Fibroblast of villous mesenchyme (primary cell): ENCODE data around the gene TMEM132D. TPM values are rescaled to one million over a fixed set of nuclear protein-coding genes. Genes with fewer than 3 reads are reported as not detected.

Source experiments
- DNase-seq: peaks from one replicate; pipeline ENCODE4 v3.0.0-alpha.2; 2010; ENCODE audit warnings: low read depth
- H3K4me3 ChIP-seq: 2 replicates; pipeline ENCODE4 v1.5.1; 2011; ENCODE audit warnings: low read depth, mild to moderate bottlenecking, low read length
- CTCF ChIP-seq: IDR thresholded peaks from 2 replicates; pipeline ENCODE4 v1.5.1; 2012; ENCODE audit warnings: low read depth, mild to moderate bottlenecking, low read length; ENCODE audit not compliant: insufficient read depth
- total RNA-seq: library from RNA; depleted of rRNA; stranded (reverse); fragments of >200 nt; gene quantifications from 2 replicates; pipeline ENCODE4 v1.2.3, GENCODE V29; 2012

Gene TMEM132D
- total RNA-seq, 1 donor: not detected

- no peak for DNase-seq
- no peak for TF ChIP-seq CTCF
Measured at GRCh38 chr12:129826273-129826672, 77.6 kb downstream of the TMEM132D start.

DNA sequence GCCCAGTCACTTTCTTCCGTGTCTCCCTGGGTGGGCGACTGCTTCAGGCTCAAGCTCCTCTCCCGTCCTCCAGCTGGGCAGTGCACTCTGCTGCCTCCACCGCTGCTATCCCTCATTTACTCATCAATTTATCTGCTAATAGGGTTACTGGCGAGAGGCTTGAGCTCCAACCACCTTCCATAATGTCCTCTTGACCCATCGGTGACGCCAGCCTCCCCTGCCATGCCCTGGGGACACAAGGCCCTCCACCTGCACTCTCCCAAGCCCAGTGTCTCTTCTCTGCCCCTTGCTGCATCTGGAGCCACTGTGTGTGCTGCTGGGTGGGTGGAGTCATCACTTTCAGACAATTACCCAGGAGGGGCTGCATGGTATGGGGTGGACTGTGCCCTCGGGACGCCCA is 78.5 kb downstream of the TMEM132D start:
- no peak overlapping the region for H3K4me3 ChIP-seq
- no peak for DNase-seq
- TF ChIP-seq CTCF: no peak

More at GRCh38 chr12:129826273-129826672, 77.6 kb downstream of the TMEM132D start:
- no peak overlapping the region for H3K4me3 ChIP-seq

- TF ChIP-seq CTCF: no peak
- no peak for DNase-seq
- no peak overlapping the region for H3K4me3 ChIP-seq
Measured at GRCh38 chr12:129821964-129822363, 81.9 kb downstream of the TMEM132D start.

DNA sequence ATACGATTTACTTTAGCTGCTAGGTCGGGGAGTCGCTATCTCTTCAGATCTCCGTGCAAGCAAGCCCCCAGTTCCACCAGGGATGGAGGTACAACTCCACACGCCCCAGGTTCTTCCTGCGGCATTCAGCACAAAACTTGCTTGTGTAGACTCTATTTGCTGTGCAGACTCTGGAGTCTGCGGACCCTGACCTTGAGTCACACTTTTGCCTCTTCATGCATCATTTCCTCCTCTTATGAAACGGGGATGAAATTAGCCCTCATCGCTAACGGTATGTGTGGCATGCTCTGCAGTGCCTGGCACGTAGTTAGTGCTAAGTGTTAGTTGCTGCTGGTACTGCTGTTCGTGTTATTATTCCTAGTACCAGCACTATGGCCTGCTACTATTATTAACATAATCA is 84.4 kb downstream of the TMEM132D start:
- H3K4me3 ChIP-seq: no peak overlapping the region
- TF ChIP-seq CTCF: no peak
- DNase-seq: no peak

DNA sequence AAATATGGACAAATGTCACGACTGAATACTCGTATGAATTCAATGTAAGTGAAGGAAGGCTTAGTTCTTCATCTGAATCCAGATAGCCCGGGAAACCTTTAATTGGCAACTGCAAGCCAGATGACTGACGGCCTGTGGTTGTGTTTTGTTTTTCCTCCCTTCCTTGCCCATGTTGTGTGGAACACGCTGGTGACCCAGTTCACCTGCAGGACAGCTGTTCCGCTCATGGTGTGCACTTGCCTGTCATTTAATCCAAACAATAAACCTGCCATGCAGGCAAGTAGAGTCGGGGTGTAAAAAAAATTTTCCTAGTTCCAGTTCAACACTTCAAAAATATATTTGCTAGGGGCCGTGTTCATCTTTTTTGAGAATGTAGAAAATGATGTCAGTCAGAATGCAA is 88.0 kb downstream of the TMEM132D start:
- no peak overlapping the region for H3K4me3 ChIP-seq
- TF ChIP-seq CTCF: no peak
- no peak for DNase-seq

DNA sequence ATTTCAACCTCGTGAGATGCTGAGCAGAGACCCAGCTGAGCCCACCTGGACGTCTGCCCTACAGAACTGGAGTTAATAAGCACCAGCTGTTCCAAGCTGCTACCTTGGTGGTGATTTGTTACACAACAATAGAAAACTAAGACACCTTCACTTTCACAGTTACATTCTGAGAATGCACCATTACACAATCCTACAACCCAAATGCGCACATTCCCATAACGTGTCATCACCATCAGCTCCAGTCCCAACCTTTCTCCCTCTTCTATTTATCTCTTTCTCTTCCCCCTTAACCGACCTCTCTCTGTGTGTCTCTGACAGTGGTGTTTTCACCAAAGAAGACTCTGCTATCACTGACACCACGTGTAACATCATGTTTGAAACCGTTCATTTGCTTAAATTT is 91.9 kb downstream of the TMEM132D start:
- DNase-seq: no peak
- H3K4me3 ChIP-seq: no peak overlapping the region
- TF ChIP-seq CTCF: no peak

- no peak for TF ChIP-seq CTCF
- H3K4me3 ChIP-seq: no peak overlapping the region
- DNase-seq: no peak
Measured at GRCh38 chr12:129807136-129807535, 96.7 kb downstream of the TMEM132D start.
